C4-2B (cell line): ENCODE measurements around the gene LRRK2.

Experiments
- ZFX ChIP-seq: fragments of 450-650 bp; IDR thresholded peaks from 2 replicates; pipeline ENCODE4 v1.6.1; 2017
- TF ChIP-seq, protein P1 (sequence below): fragments of 450-650 bp; conservative IDR thresholded peaks from 2 replicates; pipeline ENCODE4 v1.5.1; 2017; ENCODE audit warnings: mild to moderate bottlenecking

GRCh38 chr12:40263616-40264409 is 39.0 kb downstream of the LRRK2 start:
- TF ChIP-seq, protein P1, sequence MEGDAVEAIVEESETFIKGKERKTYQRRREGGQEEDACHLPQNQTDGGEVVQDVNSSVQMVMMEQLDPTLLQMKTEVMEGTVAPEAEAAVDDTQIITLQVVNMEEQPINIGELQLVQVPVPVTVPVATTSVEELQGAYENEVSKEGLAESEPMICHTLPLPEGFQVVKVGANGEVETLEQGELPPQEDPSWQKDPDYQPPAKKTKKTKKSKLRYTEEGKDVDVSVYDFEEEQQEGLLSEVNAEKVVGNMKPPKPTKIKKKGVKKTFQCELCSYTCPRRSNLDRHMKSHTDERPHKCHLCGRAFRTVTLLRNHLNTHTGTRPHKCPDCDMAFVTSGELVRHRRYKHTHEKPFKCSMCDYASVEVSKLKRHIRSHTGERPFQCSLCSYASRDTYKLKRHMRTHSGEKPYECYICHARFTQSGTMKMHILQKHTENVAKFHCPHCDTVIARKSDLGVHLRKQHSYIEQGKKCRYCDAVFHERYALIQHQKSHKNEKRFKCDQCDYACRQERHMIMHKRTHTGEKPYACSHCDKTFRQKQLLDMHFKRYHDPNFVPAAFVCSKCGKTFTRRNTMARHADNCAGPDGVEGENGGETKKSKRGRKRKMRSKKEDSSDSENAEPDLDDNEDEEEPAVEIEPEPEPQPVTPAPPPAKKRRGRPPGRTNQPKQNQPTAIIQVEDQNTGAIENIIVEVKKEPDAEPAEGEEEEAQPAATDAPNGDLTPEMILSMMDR: no peak
- no peak for TF ChIP-seq ZFX
